ENCODE measurements around the gene KMO. TPM values are rescaled to one million over a fixed set of nuclear protein-coding genes. Genes with fewer than 3 reads are reported as not detected.

KMO gene
- total and polyA plus RNA-seq, 2 of the 8 experiments (the other 6 are each of a cell fraction or from before 2014, with no cell fraction given) = not detected

- no peak for TF ChIP-seq KDM5A (IDR thresholded peaks at IDR 0.05; ENCODE audit: low read length)
- TF ChIP-seq KDM1A (IDR thresholded peaks at IDR 0.05; ENCODE audit: borderline replicate concordance, low read length) = no peak
- no peak for TF ChIP-seq ATF2 (IDR thresholded peaks at IDR 0.05; ENCODE audit: low read length)
- TF ChIP-seq ZNF274 (IDR thresholded peaks at IDR 0.05; ENCODE audit: borderline replicate concordance, extremely low read depth, low read length) = no peak
- no peak for TF ChIP-seq JUN (IDR thresholded peaks at IDR 0.05; ENCODE audit: low read depth, low read length)
- no peak for TF ChIP-seq SP1 (IDR thresholded peaks at IDR 0.05; ENCODE audit: low read depth, low read length)
- TF ChIP-seq RFX5 (IDR thresholded peaks at IDR 0.05; ENCODE audit: borderline replicate concordance, low read depth, low read length) = no peak
- TF ChIP-seq FOSL1 (IDR thresholded peaks at IDR 0.05; ENCODE audit: insufficient read depth, low read depth, low read length) = no peak
- no peak for TF ChIP-seq RAD21 (IDR thresholded peaks at IDR 0.05 in 1 of 2, conservative IDR thresholded peaks at IDR 0.05 in 1 of 2; ENCODE audit: low read depth in 2 of 2, low read length in 2 of 2)
- TF ChIP-seq GTF2F1 (IDR thresholded peaks at IDR 0.05; ENCODE audit: borderline replicate concordance, low read depth, low read length) = no peak
- no peak for TF ChIP-seq GABPA (IDR thresholded peaks at IDR 0.05; ENCODE audit: borderline replicate concordance, insufficient read depth, low read length)
- no peak for TF ChIP-seq KDM4A (IDR thresholded peaks at IDR 0.05; ENCODE audit: low read depth, low read length, severe bottlenecking)
- no peak for TF ChIP-seq USF2 (IDR thresholded peaks at IDR 0.05; ENCODE audit: low read length)
Observed at GRCh38 chr1:241640149-241640866, 108.1 kb downstream of the KMO start, which contains the start of the genes CHML and OPN3 (continued).
